H9 (cell line): Measurements from ENCODE around the gene ALX3. TPM values are rescaled to one million over a fixed set of nuclear protein-coding genes. Genes with fewer than 3 reads are reported as not detected.

ENCODE experiments used
- DNase-seq: peaks from one replicate; pipeline ENCODE4 v3.0.0-alpha.2; 2017
- H2AFZ ChIP-seq: one replicate; pipeline ENCODE4 v1.6.1; 2013; ENCODE audit warnings: mild to moderate bottlenecking, low read length, control low read depth, moderate library complexity
- H2AK5ac ChIP-seq: 2 replicates; pipeline ENCODE4 v1.6.1; 2013; ENCODE audit warnings: low read length, control low read depth, mixed read lengths; ENCODE audit not compliant: insufficient read length
- H2BK120ac ChIP-seq: one replicate; pipeline ENCODE4 v1.6.1; 2013; ENCODE audit warnings: low read depth, mild to moderate bottlenecking, low read length, control low read depth, inconsistent platforms; ENCODE audit not compliant: poor library complexity, severe bottlenecking
- H2BK12ac ChIP-seq: 2 replicates; pipeline ENCODE4 v1.6.1; 2013; ENCODE audit warnings: low read length, control low read depth, mixed read lengths, low read depth; ENCODE audit not compliant: insufficient read length
- H2BK15ac ChIP-seq: 2 replicates; pipeline ENCODE4 v1.6.1; 2013; ENCODE audit warnings: low read depth, low read length, control low read depth
- H2BK20ac ChIP-seq: one replicate; pipeline ENCODE4 v1.6.1; 2013; ENCODE audit warnings: low read depth, mild to moderate bottlenecking, low read length, control low read depth, inconsistent platforms; ENCODE audit not compliant: poor library complexity, severe bottlenecking
- H2BK5ac ChIP-seq: 2 replicates; pipeline ENCODE4 v1.6.1; 2013; ENCODE audit warnings: low read length, control low read depth, mixed read lengths; ENCODE audit not compliant: insufficient read length
- H3K14ac ChIP-seq: 2 replicates; pipeline ENCODE4 v1.6.1; 2013; ENCODE audit warnings: low read length, control low read depth; ENCODE audit not compliant: insufficient read depth
- H3K18ac ChIP-seq: 2 replicates; pipeline ENCODE4 v1.6.1; 2013; ENCODE audit warnings: low read depth, mild to moderate bottlenecking, mixed read lengths, low read length, control low read depth; ENCODE audit not compliant: insufficient read length
- H3K23ac ChIP-seq: 2 replicates; pipeline ENCODE4 v1.6.1; 2013; ENCODE audit warnings: low read length, control low read depth, mixed read lengths, low read depth; ENCODE audit not compliant: insufficient read length
- H3K23me2 ChIP-seq: 2 replicates; pipeline ENCODE4 v1.6.1; 2013; ENCODE audit warnings: low read depth, mild to moderate bottlenecking, mixed read lengths, low read length, control low read depth; ENCODE audit not compliant: insufficient read length, poor library complexity, severe bottlenecking
- H3K27ac ChIP-seq: 2 replicates; pipeline ENCODE4 v1.5.1; 2013; ENCODE audit warnings: low read length, control low read depth, mixed read lengths, low read depth; ENCODE audit not compliant: insufficient read length
- H3K27me3 ChIP-seq: 2 replicates; pipeline ENCODE4 v1.6.1; 2013; ENCODE audit warnings: low read length, control low read depth, inconsistent platforms; ENCODE audit not compliant: insufficient read depth
- H3K4ac ChIP-seq: 2 replicates; pipeline ENCODE4 v1.6.1; 2013; ENCODE audit warnings: low read depth, mild to moderate bottlenecking, control low read depth, inconsistent platforms, low read length, moderate library complexity
- H3K4me1 ChIP-seq: 2 replicates; pipeline ENCODE4 v1.6.1; 2013; ENCODE audit warnings: low read length, control low read depth, inconsistent platforms; ENCODE audit not compliant: insufficient read depth
- H3K4me2 ChIP-seq: 2 replicates; pipeline ENCODE4 v1.6.1; 2013; ENCODE audit warnings: low read length, control low read depth, mixed read lengths; ENCODE audit not compliant: insufficient read length, insufficient read depth
- H3K56ac ChIP-seq: 2 replicates; pipeline ENCODE4 v1.6.1; 2013; ENCODE audit warnings: low read depth, mild to moderate bottlenecking, mixed read lengths, low read length, control low read depth; ENCODE audit not compliant: insufficient read length
- H3K79me1 ChIP-seq: 2 replicates; pipeline ENCODE4 v1.6.1; 2013; ENCODE audit warnings: low read depth, mild to moderate bottlenecking, moderate library complexity, low read length, control low read depth, inconsistent platforms; ENCODE audit not compliant: insufficient read depth, poor library complexity, severe bottlenecking
- H3K79me2 ChIP-seq: 2 replicates; pipeline ENCODE4 v1.6.1; 2013; ENCODE audit warnings: low read length, control low read depth, inconsistent platforms; ENCODE audit not compliant: insufficient read depth
- H3K9ac ChIP-seq: 2 replicates; pipeline ENCODE4 v1.6.1; 2013; ENCODE audit warnings: low read length, control low read depth, mixed read lengths; ENCODE audit not compliant: insufficient read length; ENCODE audit errors: extremely low read depth
- H3K9me3 ChIP-seq: one replicate; pipeline ENCODE4 v1.6.1; 2013; ENCODE audit warnings: low read depth, low read length, inconsistent platforms; ENCODE audit not compliant: control insufficient read depth
- H3T11ph ChIP-seq: one replicate; pipeline ENCODE4 v1.6.1; 2013; ENCODE audit warnings: mild to moderate bottlenecking, low read length, control low read depth, inconsistent platforms
- H4K20me1 ChIP-seq: one replicate; pipeline ENCODE4 v1.6.1; 2013; ENCODE audit not compliant: control insufficient read depth, insufficient read length, insufficient read depth
- H4K5ac ChIP-seq: 2 replicates; pipeline ENCODE4 v1.6.1; 2013; ENCODE audit warnings: low read depth, mild to moderate bottlenecking, mixed read lengths, low read length, control low read depth; ENCODE audit not compliant: insufficient read length
- H4K8ac ChIP-seq: replicated peaks from 2 replicates; pipeline ENCODE4 v1.6.1; 2013; ENCODE audit warnings: low read length, control low read depth, mixed read lengths, low read depth; ENCODE audit not compliant: insufficient read length
- H4K91ac ChIP-seq: 2 replicates; pipeline ENCODE4 v1.6.1; 2013; ENCODE audit warnings: low read depth, mild to moderate bottlenecking, moderate library complexity, mixed read lengths, low read length, control low read depth; ENCODE audit not compliant: insufficient read length
- H3K27ac Mint-ChIP-seq, 3 experiments: 2 replicates in 2 of 3; 3 replicates in 1 of 3; pipeline ENCODE4 v1.8.0; 2020 to 2021; ENCODE audit warnings: mixed read lengths in 3 of 3, mild to moderate bottlenecking in 1 of 3, moderate library complexity in 1 of 3
- H3K27me3 Mint-ChIP-seq: 2 replicates; pipeline ENCODE4 v1.8.0; 2021; ENCODE audit warnings: low read depth, mild to moderate bottlenecking, moderate library complexity, mixed read lengths
- H3K36me3 Mint-ChIP-seq, 3 experiments: 2 replicates in 2 of 3; 3 replicates in 1 of 3; pipeline ENCODE4 v1.8.0; 2020 to 2021; ENCODE audit warnings: low read depth in 3 of 3, mixed read lengths in 3 of 3; ENCODE audit not compliant: insufficient read depth in 1 of 3
- H3K4me1 Mint-ChIP-seq, 2 experiments: 2 replicates each; pipeline ENCODE4 v1.8.0; 2020; ENCODE audit warnings: mixed read lengths in 2 of 2
- H3K4me3 Mint-ChIP-seq, 2 experiments: 2 replicates in 1 of 2; 3 replicates in 1 of 2; pipeline ENCODE4 v1.8.0; 2020 to 2021; ENCODE audit warnings: mild to moderate bottlenecking in 2 of 2, mixed read lengths in 2 of 2, moderate library complexity in 1 of 2
- H3K9me3 Mint-ChIP-seq, 2 experiments: 2 replicates in 1 of 2; 3 replicates in 1 of 2; pipeline ENCODE4 v1.8.0; 2020; ENCODE audit warnings: mild to moderate bottlenecking in 2 of 2, mixed read lengths in 2 of 2, moderate library complexity in 1 of 2
- WGBS: extraction: QIAGEN DNeasy Blood & Tissue Kit; methylation state at CpG from one replicate; pipeline ENCODE4 v1.1.7; 2013; ENCODE audit warnings: missing lambda C conversion rate, low lambda C conversion rate, mixed read lengths; ENCODE audit not compliant: insufficient read length; ENCODE audit errors: extremely low coverage; 5-methylcytosine and 5-hydroxymethylcytosine counted together
- total RNA-seq: library from RNA; stranded (reverse); gene quantifications from 2 replicates; pipeline ENCODE4 v1.2.1, GENCODE V29; 2021
- TF ChIP-seq, protein P1 (sequence below): fragments of 200-600 bp; sonication (generic); conservative IDR thresholded peaks from 3 replicates; pipeline ENCODE4 v1.8.0; 2021; ENCODE audit warnings: antibody characterized with exemption, mild to moderate bottlenecking

The ALX3 gene
- total RNA-seq, 1 experiment from 2014 or later, result not detected

DNA sequence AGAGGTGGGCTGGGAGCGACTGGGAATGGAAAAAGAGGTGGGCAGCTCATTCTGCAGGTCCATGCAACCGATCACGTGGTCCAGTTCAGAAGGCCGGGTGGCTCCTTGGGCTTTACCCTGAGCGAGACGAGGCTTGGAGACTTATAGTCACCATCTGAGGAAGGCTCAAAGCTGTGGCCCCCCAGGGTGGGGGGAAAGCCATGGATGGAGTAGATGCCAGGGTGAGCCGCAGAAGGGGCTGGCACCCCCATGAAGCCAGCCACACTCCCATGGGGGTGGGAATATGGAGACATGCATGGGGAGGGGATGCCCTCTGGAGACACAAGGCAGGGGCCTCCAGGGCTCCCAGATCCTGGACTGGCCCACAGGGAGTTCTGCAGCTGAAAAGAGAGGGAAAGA lies 9.8 kb downstream of the ALX3 start:
- H4K20me1 ChIP-seq, result no peaks in the 10 kb centered on the region
- no CpG with 5 or more reads among the region's 7 CpGs for WGBS

More for the DNA sequence above, 9.8 kb downstream of the ALX3 start:
- no peak overlapping the region for H3K4ac ChIP-seq
- no peak overlapping the region for H2BK5ac ChIP-seq
- Mint-ChIP-seq H3K36me3 (peaks cover 23 to 46% (median 44%) of the 10 kb centered on the region in 3 experiments), H3K4me3 (no peak overlapping the region), H3K9me3 (no peaks in the 10 kb centered on the region), H3K27me3 (peaks cover 21% of the 10 kb centered on the region), H3K4me1 (no peaks in the 10 kb centered on the region), H3K27ac (no peak overlapping the region; a peak in 1 of 7 replicates)
- H3K23me2 ChIP-seq, result no peaks in the 10 kb centered on the region
- no peak overlapping the region for H3T11ph ChIP-seq
- H3K18ac ChIP-seq, result no peak overlapping the region
- H2BK15ac ChIP-seq, result no peak overlapping the region
- no peaks in the 10 kb centered on the region for H3K79me1 ChIP-seq
- no peak overlapping the region for H4K8ac ChIP-seq
- H2BK12ac ChIP-seq, result no peak overlapping the region
- H3K23ac ChIP-seq, result no peak overlapping the region
- H3K27ac ChIP-seq, result no peak overlapping the region
- H3K9ac ChIP-seq, result no peak overlapping the region
- no peak for DNase-seq
- no peak overlapping the region for H3K14ac ChIP-seq
- H2BK120ac ChIP-seq, result no peak overlapping the region
- H4K5ac ChIP-seq, result no peak overlapping the region
- H2AFZ ChIP-seq, result no peak overlapping the region
- H3K27me3 ChIP-seq, result peaks cover 3% of the 10 kb centered on the region; the same call in 1 of the 2 replicates
- no peak overlapping the region for H3K4me2 ChIP-seq
- TF ChIP-seq, protein P1, sequence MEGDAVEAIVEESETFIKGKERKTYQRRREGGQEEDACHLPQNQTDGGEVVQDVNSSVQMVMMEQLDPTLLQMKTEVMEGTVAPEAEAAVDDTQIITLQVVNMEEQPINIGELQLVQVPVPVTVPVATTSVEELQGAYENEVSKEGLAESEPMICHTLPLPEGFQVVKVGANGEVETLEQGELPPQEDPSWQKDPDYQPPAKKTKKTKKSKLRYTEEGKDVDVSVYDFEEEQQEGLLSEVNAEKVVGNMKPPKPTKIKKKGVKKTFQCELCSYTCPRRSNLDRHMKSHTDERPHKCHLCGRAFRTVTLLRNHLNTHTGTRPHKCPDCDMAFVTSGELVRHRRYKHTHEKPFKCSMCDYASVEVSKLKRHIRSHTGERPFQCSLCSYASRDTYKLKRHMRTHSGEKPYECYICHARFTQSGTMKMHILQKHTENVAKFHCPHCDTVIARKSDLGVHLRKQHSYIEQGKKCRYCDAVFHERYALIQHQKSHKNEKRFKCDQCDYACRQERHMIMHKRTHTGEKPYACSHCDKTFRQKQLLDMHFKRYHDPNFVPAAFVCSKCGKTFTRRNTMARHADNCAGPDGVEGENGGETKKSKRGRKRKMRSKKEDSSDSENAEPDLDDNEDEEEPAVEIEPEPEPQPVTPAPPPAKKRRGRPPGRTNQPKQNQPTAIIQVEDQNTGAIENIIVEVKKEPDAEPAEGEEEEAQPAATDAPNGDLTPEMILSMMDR, result no peak
- no peaks in the 10 kb centered on the region for H3K79me2 ChIP-seq
- H3K56ac ChIP-seq, result no peak overlapping the region
- H2BK20ac ChIP-seq, result no peak overlapping the region
- H3K4me1 ChIP-seq, result no peaks in the 10 kb centered on the region
- no peak overlapping the region for H2AK5ac ChIP-seq
- no peak overlapping the region for H4K91ac ChIP-seq
- no peaks in the 10 kb centered on the region for H3K9me3 ChIP-seq
